Activated CD8-positive, alpha-beta memory T cell treated with anti-CD3 and anti-CD28 coated beads, Interleukin-2, amount 50 U/mL, for 24 hours (primary cell): Measurements from ENCODE around the gene ARHGAP15.

Experiments
- DNase-seq: peaks from one replicate; pipeline ENCODE4 v3.0.0-alpha.2; 2020; ENCODE audit errors: extremely low read depth

The ARHGAP15 gene

GRCh38 chr2:143225931-143226330, 96.7 kb downstream of the ARHGAP15 start:
- DNase-seq = no peak

GRCh38 chr2:143226714-143227541, 97.7 kb downstream of the ARHGAP15 start:
- DNase-seq = no peak

GRCh38 chr2:143229411-143229810, 100.2 kb downstream of the ARHGAP15 start:
- DNase-seq = no peak

GRCh38 chr2:143229952-143230351, 100.7 kb downstream of the ARHGAP15 start:
- DNase-seq = no peak

GRCh38 chr2:143230506-143231253, 101.5 kb downstream of the ARHGAP15 start:
- no peak for DNase-seq

GRCh38 chr2:143231254-143231645, 102.0 kb downstream of the ARHGAP15 start:
- no peak for DNase-seq

- no peak for DNase-seq
Observed at GRCh38 chr2:143237146-143237777, 108.0 kb downstream of the ARHGAP15 start.

GRCh38 chr2:143241403-143242088, 112.3 kb downstream of the ARHGAP15 start:
- DNase-seq = no peak

GRCh38 chr2:143246246-143246645, 117.0 kb downstream of the ARHGAP15 start:
- DNase-seq = no peak

GRCh38 chr2:143246815-143247744, 117.9 kb downstream of the ARHGAP15 start:
- DNase-seq = no peak

- no peak for DNase-seq
Observed at GRCh38 chr2:143248631-143249030, 119.4 kb downstream of the ARHGAP15 start.

- no peak for DNase-seq
Observed at GRCh38 chr2:143251681-143252080, 122.5 kb downstream of the ARHGAP15 start.

- no peak for DNase-seq
Observed at GRCh38 chr2:143252138-143252907, 123.1 kb downstream of the ARHGAP15 start.

- no peak for DNase-seq
Observed at GRCh38 chr2:143254110-143254509, 124.9 kb downstream of the ARHGAP15 start.

- DNase-seq = no peak
Observed at GRCh38 chr2:143255086-143255485, 125.9 kb downstream of the ARHGAP15 start.

GRCh38 chr2:143255899-143256298, 126.7 kb downstream of the ARHGAP15 start:
- DNase-seq = no peak

GRCh38 chr2:143258126-143258892, 129.1 kb downstream of the ARHGAP15 start:
- DNase-seq = no peak

GRCh38 chr2:143259368-143259958, 130.2 kb downstream of the ARHGAP15 start:
- peak; percentile 49 for DNase-seq

- no peak for DNase-seq
Observed at GRCh38 chr2:143261986-143262385, 132.8 kb downstream of the ARHGAP15 start.
